A673 (cell line): ENCODE data around the gene GRM3. TPM values are rescaled to one million over a fixed set of nuclear protein-coding genes. Genes with fewer than 3 reads are reported as not detected.

Source experiments
- BruUV-seq: library from RNA; stranded (reverse); fragments of 400-500 nt; replicated peaks from 2 replicates; lab custom pipeline; 2021; lab: Mats Ljungman, UMichigan
- CTCF ChIA-PET: fragments of 300-600 bp; sonication (Branson Sonifier 250); formaldehyde crosslinking; loops from one replicate; lab custom pipeline; 2022; ENCODE audit warnings: antibody characterized with exemption; lab: Charles Lee
- POLR2A ChIA-PET: fragments of 300-600 bp; sonication (Branson Sonifier 250); formaldehyde crosslinking; loops from one replicate; lab custom pipeline; 2022; ENCODE audit warnings: antibody characterized with exemption; ENCODE audit not compliant: low non-redundant PET; lab: Charles Lee
- DNase-seq: peaks from one replicate; pipeline ENCODE4 v3.0.0-alpha.2; 2015; ENCODE audit warnings: low spot score
- H3K27ac ChIP-seq: fragments of 200-600 bp; sonication (generic); 2 replicates; pipeline ENCODE4 v1.5.1; 2016; ENCODE audit warnings: mixed run types, low read depth, mild to moderate bottlenecking, mixed read lengths, antibody characterized with exemption, low read length; ENCODE audit not compliant: poor library complexity, severe bottlenecking
- H3K27me3 ChIP-seq: fragments of 200-600 bp; sonication (generic); replicated peaks from 2 replicates; pipeline ENCODE4 v1.6.1; 2017; ENCODE audit warnings: mixed run types, low read depth, mild to moderate bottlenecking, mixed read lengths, antibody characterized with exemption, low read length; ENCODE audit not compliant: insufficient read depth, poor library complexity
- H3K36me3 ChIP-seq: fragments of 200-600 bp; sonication (generic); 2 replicates; pipeline ENCODE4 v1.6.1; 2016; ENCODE audit warnings: mixed run types, mild to moderate bottlenecking, mixed read lengths, antibody characterized with exemption, low read length; ENCODE audit not compliant: insufficient read depth, poor library complexity, severe bottlenecking
- H3K4me1 ChIP-seq: fragments of 200-600 bp; sonication (generic); 2 replicates; pipeline ENCODE4 v1.6.1; 2017; ENCODE audit warnings: mixed run types, mild to moderate bottlenecking, mixed read lengths, antibody characterized with exemption, low read length; ENCODE audit not compliant: insufficient read depth, poor library complexity, severe bottlenecking
- H3K4me3 ChIP-seq: fragments of 200-600 bp; sonication (generic); 2 replicates; pipeline ENCODE4 v1.5.1; 2016; ENCODE audit warnings: low read depth, mixed run types, mild to moderate bottlenecking, mixed read lengths, low read length; ENCODE audit not compliant: poor library complexity, severe bottlenecking
- H3K9me3 ChIP-seq: fragments of 200-600 bp; sonication (generic); 2 replicates; pipeline ENCODE4 v1.6.1; 2016; ENCODE audit warnings: mixed run types, low read depth, mild to moderate bottlenecking, mixed read lengths, antibody characterized with exemption, low read length; ENCODE audit not compliant: poor library complexity, severe bottlenecking
- EZH2 ChIP-seq: fragments of 200-600 bp; sonication (generic); IDR thresholded peaks from 2 replicates; pipeline ENCODE4 v1.6.1; 2017; ENCODE audit warnings: borderline replicate concordance, low read depth, mild to moderate bottlenecking, mixed read lengths, antibody characterized with exemption, low read length; ENCODE audit not compliant: poor library complexity, severe bottlenecking
- intact Hi-C: fragments of 100-400 bp; cut with micrococcal nuclease; formaldehyde crosslinking; loops from one replicate; pipeline ENCODE4 v1.10.0; 2022; ENCODE audit not compliant: unreplicated experiment
- total RNA-seq: library from RNA; stranded (reverse); gene quantifications from 2 replicates; pipeline ENCODE4 v1.2.3, GENCODE V29; 2021
- TF ChIP-seq, protein P1 (sequence below): fragments of 300-800, 200-600 bp; sonication (generic); conservative IDR thresholded peaks from 2 replicates; pipeline ENCODE4 v1.5.1; 2017; ENCODE audit warnings: low read depth, mild to moderate bottlenecking, antibody characterized with exemption, low read length, moderate library complexity, mixed read lengths

Gene GRM3
- total RNA-seq, 1 experiment from 2014 or later: not detected

DNA sequence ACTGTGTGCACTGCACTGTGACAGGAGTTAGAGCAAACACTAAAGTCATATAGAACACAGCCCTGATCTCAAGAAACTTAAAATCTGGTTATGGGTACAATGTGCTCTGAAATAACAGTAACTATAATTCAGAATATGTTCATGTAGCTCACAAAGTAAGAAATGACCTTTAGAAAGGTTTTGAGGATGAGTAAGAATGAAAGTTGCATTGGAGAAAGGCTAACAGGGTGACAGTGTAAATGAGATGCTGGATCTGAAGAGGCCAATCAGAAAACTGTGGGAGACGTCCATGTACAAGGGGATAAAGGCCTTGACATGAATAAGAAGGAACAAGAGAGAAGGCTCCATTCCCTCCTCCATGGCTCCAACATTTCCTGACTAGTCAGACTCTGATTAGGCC is 124.7 kb downstream of the GRM3 start:
- no peaks in the 10 kb centered on the region for H3K4me1 ChIP-seq
- no peaks in the 10 kb centered on the region for H3K36me3 ChIP-seq
- H3K4me3 ChIP-seq: no peak overlapping the region
- TF ChIP-seq, protein P1, sequence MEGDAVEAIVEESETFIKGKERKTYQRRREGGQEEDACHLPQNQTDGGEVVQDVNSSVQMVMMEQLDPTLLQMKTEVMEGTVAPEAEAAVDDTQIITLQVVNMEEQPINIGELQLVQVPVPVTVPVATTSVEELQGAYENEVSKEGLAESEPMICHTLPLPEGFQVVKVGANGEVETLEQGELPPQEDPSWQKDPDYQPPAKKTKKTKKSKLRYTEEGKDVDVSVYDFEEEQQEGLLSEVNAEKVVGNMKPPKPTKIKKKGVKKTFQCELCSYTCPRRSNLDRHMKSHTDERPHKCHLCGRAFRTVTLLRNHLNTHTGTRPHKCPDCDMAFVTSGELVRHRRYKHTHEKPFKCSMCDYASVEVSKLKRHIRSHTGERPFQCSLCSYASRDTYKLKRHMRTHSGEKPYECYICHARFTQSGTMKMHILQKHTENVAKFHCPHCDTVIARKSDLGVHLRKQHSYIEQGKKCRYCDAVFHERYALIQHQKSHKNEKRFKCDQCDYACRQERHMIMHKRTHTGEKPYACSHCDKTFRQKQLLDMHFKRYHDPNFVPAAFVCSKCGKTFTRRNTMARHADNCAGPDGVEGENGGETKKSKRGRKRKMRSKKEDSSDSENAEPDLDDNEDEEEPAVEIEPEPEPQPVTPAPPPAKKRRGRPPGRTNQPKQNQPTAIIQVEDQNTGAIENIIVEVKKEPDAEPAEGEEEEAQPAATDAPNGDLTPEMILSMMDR: no peak
- no peak for TF ChIP-seq EZH2
- POLR2A ChIA-PET: no interaction called here
- H3K9me3 ChIP-seq: no peaks in the 10 kb centered on the region
- DNase-seq: no peak
- CTCF ChIA-PET: no interaction called here
- H3K27me3 ChIP-seq: no peaks in the 10 kb centered on the region
- no TSS peak for BruUV-seq
- intact Hi-C loops: no loop called here
- H3K27ac ChIP-seq: no peak overlapping the region

DNA sequence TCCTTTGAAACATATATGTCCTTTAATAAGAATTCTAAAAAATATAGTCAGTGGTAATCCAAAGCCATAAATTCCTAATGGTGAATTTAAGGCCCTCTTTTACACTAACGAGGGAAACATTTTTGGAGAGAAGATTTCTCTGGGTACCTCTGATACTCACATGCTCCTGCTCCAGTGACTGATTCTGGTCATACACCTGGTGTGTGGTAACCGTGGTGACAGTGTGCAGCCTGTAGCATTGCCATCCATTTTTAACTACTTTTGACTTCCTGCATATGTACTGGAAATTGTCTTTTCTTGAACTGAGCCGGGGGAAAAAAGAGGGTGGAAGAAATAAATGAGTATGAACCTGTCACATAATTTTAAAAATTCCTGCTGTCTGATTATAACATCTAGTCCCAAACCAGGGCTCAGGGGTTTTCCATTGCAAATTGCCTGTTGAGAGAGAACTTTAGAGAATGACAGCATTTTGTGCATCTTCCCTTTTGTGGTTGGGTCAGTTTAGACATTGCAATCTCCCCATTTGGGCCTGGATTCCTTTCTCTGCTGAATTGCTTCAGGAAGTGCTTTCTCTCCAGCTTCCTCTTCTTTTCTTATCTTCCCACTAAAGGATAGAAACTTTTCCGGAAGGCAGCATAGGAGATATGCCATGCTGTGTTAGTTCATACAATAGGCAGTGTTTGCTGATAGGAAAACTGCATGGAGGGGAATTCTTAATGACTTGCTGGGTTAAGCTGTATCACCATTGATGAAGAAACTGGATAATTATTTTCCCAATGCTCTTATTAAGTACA is 125.5 kb downstream of the GRM3 start:
- POLR2A ChIA-PET: no interaction called here
- CTCF ChIA-PET: no interaction called here
- H3K9me3 ChIP-seq: no peaks in the 10 kb centered on the region
- intact Hi-C loops: no loop called here
- no peak for TF ChIP-seq EZH2
- TF ChIP-seq, protein P1: no peak
- no peaks in the 10 kb centered on the region for H3K4me1 ChIP-seq
- H3K27ac ChIP-seq: no peak overlapping the region
- BruUV-seq: no TSS peak
- no peak for DNase-seq
- H3K36me3 ChIP-seq: no peaks in the 10 kb centered on the region
- H3K4me3 ChIP-seq: no peak overlapping the region
- no peaks in the 10 kb centered on the region for H3K27me3 ChIP-seq

DNA sequence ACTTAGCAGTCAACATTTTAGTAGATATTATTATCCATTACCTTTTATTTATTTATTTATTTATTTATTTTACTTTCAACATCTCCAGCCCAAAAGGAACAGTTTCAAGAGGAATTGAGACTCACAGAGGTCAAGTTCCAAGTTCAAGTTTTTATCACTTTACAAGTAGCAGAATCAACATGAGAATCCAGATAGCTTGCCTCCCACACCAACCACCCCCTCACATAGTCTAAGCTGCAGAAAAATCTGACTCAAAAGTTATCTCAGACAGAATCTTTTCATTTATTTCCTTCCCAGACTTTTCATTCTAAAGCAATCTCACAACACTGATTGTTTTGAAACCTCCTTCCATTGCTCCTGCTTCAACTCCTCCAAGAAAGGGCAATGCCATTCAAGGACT is 129.6 kb downstream of the GRM3 start:
- no TSS peak for BruUV-seq
- CTCF ChIA-PET: no interaction called here

More for the DNA sequence above, 129.6 kb downstream of the GRM3 start:
- H3K4me1 ChIP-seq: no peaks in the 10 kb centered on the region
- H3K27me3 ChIP-seq: no peaks in the 10 kb centered on the region
- no peak overlapping the region for H3K27ac ChIP-seq
- POLR2A ChIA-PET: no interaction called here
- H3K9me3 ChIP-seq: no peaks in the 10 kb centered on the region
- H3K36me3 ChIP-seq: no peaks in the 10 kb centered on the region
- intact Hi-C loops: no loop called here
- TF ChIP-seq EZH2: no peak
- TF ChIP-seq, protein P1: no peak
- H3K4me3 ChIP-seq: no peak overlapping the region
- DNase-seq: no peak
